NCI-H748 treated with DMSO at 0.1 percent for 48 hours (cell line): ENCODE data around the gene C6orf141.
A peak's percentile ranks its signal among the peaks of the same experiment; 100 is the strongest.

Experiments used
- DNase-seq: peaks from one replicate; lab custom pipeline; 2025; lab: John Stamatoyannopoulos, UW

C6orf141 gene

GRCh38 chr6:49550492-49551077 lies at the start of gene C6orf141:
Gene C6orf141 (plus strand): TSS chr6:49550668. CDS start chr6:49550793, 125 bp downstream.
- DNase-seq: peak; percentile 82

GRCh38 chr6:49504666-49505065 lies 45.8 kb upstream of the C6orf141 start:
- no peak for DNase-seq

DNA sequence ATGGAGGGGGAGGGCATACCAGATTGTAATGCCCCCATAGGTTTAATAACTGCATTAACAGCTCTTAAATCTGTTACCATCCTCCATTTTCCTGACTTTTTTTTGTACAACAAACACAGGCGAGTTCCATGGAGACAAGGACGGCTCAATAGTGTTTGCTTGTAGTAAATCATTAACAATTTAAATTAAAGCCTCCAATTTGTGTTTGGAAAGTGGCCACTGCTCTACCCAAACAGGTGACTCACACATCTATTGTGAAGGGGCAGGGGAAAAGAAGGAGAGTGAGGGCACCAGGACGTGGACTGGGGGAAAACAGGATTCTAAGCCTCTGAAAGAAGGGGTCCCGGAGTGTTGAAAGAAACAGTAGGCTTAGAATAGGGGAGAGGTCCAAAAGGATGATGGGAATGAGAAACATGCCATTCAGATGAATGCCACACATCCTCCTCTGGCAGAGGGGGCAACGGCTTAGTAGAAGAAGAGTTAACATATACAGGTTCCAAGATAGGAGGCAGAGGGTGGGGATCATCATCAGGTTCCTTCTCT lies 43.8 kb upstream of the C6orf141 start:
- DNase-seq: no peak

DNA sequence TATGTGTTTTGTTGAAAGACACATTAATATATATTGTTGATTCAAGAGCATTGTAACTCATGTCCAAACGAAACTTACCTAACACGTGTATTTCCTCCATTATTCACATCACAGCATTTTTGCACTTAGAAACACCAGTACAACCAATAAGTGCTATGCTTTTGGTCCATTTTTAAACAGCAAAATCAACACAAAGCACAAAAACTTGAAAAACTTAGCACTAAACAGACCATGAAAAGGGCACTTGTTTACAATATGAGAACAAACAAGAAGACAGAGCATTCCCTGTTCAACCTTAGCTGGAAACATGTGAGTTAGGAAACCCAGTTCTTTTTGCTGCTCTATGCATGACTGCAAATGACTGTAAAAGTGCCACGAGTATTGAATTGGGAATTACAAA lies 41.1 kb upstream of the C6orf141 start:
- no peak for DNase-seq

- DNase-seq: no peak
These were observed 37.1 kb upstream of the C6orf141 start for GRCh38 chr6:49513153-49513989.

DNA sequence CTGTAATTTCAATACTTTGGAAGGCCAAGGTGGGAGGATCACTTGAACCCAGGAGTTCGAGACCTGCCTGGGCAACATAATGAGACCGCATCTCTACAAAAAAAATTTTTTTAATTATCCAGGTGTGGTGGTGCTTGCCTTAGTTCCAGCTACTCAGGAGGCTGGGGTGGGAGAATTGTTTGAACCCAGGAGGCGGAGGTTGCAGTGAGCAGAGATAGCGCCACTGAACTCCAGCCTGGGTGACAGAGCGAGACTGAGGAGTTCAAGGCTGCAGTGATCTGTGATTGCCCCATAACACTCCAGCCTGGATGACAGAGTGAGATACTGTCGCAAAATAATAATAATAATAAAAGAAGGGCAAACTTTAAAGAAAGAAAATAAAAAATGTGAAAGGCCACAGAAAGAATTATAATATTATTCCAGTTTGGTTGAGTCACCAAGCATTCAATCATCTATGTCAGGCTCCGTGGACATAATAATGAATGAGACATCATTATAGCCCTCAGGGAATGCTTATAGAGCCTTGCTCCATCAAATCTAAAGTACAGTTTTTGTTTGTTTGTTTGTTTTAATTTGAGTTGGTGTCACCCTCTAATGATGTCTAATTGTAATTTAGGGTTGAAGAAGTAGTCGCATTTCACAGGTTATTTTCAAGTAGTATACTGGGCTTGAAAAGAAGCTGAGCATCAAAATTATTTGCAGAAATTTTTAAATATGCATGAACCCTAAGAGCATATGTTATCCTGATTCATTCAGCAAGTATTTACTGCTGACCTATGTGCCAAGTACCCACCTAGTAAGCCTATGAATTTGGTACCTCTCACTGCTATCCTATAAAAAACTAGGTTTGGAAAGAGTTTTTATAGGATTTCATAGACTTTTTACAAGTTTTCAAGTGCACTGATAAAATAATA lies 35.6 kb upstream of the C6orf141 start:
- DNase-seq: no peak

- DNase-seq: no peak
These were observed 34.9 kb upstream of the C6orf141 start for GRCh38 chr6:49515485-49516146.

DNA sequence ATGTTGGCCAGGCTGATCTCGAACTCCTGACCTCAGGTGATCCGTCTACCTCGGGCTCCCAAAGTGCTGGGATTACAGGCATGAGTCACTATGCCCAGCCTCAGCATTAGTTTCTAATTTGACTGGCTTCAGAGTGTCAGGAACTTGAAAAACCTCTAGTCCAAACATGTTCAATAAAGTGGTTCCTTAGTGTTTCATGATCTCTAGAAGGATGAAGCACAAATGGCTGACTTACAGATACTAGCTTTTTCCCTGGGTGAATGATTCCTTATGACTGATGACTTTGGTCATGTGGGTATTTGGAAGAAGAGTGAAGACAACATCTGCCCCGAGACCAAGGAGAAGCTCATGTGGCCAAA lies 34.3 kb upstream of the C6orf141 start:
- no peak for DNase-seq

DNA sequence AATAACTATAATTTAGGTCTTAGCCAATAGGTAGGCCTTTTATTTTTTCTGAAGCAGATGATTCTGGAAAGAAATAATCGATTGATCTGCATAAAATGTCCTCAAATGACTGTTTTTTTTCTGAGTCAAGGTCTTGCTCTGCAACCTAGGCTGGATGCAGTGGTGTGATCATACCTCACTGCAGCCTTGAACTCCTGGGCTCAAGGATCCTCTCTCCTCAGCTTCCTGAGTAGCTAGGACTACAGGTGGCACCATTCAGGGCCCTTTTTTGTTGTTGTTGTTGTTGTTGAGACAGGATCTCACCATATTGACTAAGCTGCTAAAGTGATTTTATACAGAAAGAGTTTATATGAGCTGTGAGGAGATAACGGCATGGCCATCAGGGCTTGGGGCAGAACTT lies 32.5 kb upstream of the C6orf141 start:
- DNase-seq: no peak

DNA sequence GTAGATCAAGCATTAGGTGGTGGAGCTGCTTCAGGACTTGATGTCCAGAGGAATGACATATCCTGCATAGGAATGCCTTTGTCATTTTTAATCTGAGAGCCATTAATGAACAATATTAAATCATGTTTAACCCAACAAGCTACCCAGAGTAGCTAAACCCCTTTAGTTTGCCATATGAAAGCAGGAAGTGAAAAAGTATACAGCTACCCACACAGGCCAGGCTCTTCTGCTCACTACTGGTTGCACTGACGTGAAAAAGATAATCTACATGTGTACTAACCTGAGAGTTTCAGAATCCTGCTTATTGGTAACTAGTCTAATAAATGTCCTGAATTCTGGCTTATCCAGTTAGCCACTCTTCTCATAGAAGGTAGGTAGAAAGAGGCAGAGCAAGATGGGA lies 30.8 kb upstream of the C6orf141 start:
- no peak for DNase-seq

- DNase-seq: peak; percentile 44
These were observed 27.5 kb upstream of the C6orf141 start for GRCh38 chr6:49522710-49523593.

GRCh38 chr6:49523901-49524300 lies 26.6 kb upstream of the C6orf141 start:
- no peak for DNase-seq

DNA sequence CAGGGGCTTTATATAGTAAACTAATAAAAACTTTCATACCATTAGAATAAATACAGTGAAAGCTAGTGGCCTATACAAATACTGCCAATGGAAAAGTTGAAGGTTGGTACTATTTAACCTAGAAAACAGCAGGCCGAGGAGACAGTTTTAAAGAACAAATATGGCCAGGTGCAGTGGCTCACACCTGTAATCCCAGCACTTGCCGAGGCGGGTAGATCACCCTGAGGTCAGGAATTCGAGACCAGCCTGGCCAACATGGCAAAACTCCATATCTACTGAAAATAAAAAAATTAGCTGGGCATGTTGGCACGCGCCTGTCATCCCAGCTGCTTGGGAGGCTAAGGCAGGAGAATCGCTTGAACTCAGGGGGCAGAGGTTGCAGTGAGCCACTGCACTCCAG lies 25.9 kb upstream of the C6orf141 start:
- DNase-seq: no peak

GRCh38 chr6:49526598-49526997 lies 23.9 kb upstream of the C6orf141 start:
- no peak for DNase-seq

- no peak for DNase-seq
These were observed 23.1 kb upstream of the C6orf141 start for GRCh38 chr6:49527320-49527719.

GRCh38 chr6:49528571-49528970 lies 21.9 kb upstream of the C6orf141 start:
- no peak for DNase-seq

GRCh38 chr6:49530141-49530776 lies 20.2 kb upstream of the C6orf141 start:
- DNase-seq: no peak

GRCh38 chr6:49531774-49532569 lies 18.5 kb upstream of the C6orf141 start:
- DNase-seq: peak; percentile 86

DNA sequence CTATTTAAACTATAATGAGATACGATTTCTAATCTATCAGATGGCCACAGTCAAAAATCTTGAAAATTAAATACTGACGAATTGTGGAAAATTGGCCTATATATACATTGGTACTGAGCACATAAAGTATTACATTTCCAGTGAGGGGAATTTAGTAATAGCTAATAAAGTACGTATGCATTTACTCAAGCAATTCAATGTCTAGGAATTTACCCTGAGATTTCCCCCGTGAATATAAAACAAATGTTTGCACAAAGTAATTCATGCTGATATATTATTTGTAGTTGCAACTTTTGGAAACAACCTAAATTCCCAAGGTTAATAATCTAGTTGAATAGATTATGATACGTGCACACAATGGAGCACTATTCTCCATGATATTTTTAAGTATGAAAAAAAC lies 14.7 kb upstream of the C6orf141 start:
- no peak for DNase-seq
